Activated gamma-delta T cell (primary cell): Measurements from ENCODE around the gene OR2M2.

Source experiments
- DNase-seq: peaks from one replicate; lab custom pipeline; 2025; lab: John Stamatoyannopoulos, UW
- total RNA-seq, 2 donors: gene quantifications; one replicate each; lab custom pipeline; 2026; lab: John Stamatoyannopoulos, UW

Gene OR2M2, protein sequence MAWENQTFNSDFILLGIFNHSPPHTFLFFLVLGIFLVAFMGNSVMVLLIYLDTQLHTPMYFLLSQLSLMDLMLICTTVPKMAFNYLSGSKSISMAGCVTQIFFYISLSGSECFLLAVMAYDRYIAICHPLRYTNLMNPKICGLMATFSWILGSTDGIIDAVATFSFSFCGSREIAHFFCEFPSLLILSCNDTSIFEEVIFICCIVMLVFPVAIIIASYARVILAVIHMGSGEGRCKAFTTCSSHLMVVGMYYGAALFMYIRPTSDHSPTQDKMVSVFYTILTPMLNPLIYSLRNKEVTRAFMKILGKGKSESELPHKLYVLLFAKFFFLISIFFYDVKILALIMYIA
- 0 reads per million in 2 donors for total RNA-seq

DNA sequence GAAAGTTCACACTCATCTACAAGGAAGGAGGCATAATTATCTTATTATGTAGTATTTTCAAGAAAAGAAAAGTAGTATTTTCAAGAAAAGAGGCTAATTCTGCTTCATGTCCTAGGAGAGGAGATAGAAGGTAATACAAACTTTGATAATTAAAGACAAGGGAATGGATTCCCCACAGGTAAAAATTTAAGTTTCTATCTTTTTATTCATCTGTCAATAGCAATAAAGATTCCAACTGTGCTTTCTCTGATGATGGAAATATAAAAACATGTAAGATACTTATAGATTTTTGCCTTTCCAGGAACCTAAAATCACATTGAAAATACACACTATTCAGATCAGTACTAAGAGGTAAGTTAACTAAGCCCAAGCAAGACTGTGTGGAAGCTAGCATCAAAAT, at the start of gene OR2M2:
Gene OR2M2, plus strand, starts transcription at position 301 of the 400 bp plus-strand sequence. CDS start 5,165 bp downstream, outside the sequence.
- no peak for DNase-seq

DNA sequence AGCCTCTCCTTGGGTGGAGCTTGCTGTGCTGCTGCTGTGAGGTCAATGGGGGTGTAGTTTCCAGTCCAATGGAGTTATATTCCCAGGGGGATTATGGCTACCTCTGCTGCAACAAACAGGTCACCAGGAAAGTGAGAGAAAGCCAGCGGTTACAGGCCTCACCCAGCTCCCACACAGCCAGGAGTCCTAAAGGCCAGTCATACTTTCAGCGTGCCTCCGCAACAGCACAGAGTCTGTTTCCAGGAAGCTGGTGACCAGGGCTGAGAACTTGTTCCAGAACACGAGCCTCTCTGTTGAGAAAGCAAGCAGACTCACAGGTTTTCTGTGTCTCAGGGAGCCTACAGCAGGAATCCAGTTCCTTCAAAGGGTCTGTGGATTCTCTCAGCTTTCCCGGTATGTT, 47.0 kb upstream of the OR2M2 start:
- no peak for DNase-seq

- DNase-seq = no peak
These were observed 37.8 kb upstream of the OR2M2 start for GRCh38 chr1:248136811-248137210.

GRCh38 chr1:248140846-248141245, 33.8 kb upstream of the OR2M2 start:
- DNase-seq = no peak

- DNase-seq = no peak
These were observed 31.3 kb upstream of the OR2M2 start for GRCh38 chr1:248143311-248143710.

- DNase-seq = no peak
These were observed 30.0 kb upstream of the OR2M2 start, which contains the start of gene OR2M5 for GRCh38 chr1:248144513-248145198. TSS of gene OR2M5 (plus strand) at chr1:248145148. CDS start at chr1:248145148, 0 bp downstream.

DNA sequence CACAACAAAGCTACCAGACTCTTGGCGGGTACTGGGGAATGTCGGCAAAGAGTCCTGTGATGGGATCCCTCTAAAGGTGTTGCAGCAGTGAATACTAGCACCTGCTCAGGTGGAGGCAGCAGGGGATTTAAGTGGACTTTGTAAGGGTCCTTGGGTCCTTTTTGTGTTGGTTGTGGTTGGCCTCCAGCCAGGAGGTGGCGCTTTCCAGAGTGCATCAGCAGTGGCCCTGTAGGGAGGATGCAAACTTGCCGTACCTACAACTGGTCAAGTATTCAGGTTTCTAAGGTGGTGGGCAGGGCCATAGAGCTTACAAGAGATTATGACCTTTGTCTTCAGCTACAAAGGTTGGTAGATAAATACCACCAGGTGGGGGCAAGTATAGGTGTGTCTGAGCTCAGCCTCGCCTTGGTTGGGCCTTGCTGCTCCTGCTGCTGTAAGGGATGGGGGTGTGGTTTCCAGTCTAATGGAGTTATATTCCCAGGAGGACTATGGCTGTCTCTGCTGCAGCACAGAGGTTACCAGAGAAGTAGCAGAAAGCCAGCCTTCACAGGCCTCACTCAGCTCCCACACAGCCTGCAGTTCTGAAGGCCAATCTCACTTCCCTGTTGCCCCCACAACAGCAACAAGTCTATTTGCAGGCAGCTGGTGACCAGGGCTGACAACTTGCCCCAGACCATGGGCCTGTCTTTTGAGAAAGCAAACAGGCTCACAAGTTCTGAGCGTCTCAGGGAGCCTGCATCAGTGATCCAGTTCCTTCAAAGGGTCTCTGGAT, 22.4 kb upstream of the OR2M2 start:
- no peak for DNase-seq

- no peak for DNase-seq
These were observed 18.7 kb upstream of the OR2M2 start for GRCh38 chr1:248155927-248156326.

GRCh38 chr1:248158758-248159157, 15.9 kb upstream of the OR2M2 start:
- no peak for DNase-seq

GRCh38 chr1:248164031-248164430, 10.6 kb upstream of the OR2M2 start:
- no peak for DNase-seq

GRCh38 chr1:248165186-248165585, 9.4 kb upstream of the OR2M2 start:
- no peak for DNase-seq

- DNase-seq = no peak
These were observed 9.4 kb downstream of the OR2M2 start for GRCh38 chr1:248183996-248184395.

GRCh38 chr1:248187363-248187762, 12.7 kb downstream of the OR2M2 start:
- no peak for DNase-seq

- DNase-seq = no peak
These were observed 14.4 kb downstream of the OR2M2 start for GRCh38 chr1:248189026-248189425.

GRCh38 chr1:248194117-248194516, 19.5 kb downstream of the OR2M2 start:
- no peak for DNase-seq

DNA sequence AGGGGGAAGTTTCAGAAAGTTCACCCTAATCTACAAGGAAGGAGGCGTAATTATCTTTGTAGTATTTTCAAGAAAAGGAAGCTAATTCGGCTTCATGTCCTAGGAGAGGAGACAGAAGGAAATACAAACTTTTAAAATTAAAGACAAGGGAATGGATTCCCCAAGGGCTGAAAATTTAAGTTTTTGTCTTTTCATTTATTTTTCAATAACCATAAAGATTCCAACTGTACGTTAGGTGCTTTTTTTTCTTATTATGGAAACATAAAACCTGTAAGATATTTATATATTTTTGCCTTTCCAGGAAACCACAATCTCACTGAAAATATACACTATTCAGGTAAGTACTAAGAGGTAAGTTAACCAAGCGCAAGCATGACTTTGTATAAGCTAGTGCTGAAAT, 22.3 kb downstream of the OR2M2 start, which contains the start of gene OR2M3:
Gene OR2M3, plus strand, starts transcription at position 301 of the 400 bp plus-strand sequence. CDS start 5,803 bp downstream, outside the sequence.
- no peak for DNase-seq

- no peak for DNase-seq
These were observed 41.3 kb downstream of the OR2M2 start for GRCh38 chr1:248215880-248216279.

DNA sequence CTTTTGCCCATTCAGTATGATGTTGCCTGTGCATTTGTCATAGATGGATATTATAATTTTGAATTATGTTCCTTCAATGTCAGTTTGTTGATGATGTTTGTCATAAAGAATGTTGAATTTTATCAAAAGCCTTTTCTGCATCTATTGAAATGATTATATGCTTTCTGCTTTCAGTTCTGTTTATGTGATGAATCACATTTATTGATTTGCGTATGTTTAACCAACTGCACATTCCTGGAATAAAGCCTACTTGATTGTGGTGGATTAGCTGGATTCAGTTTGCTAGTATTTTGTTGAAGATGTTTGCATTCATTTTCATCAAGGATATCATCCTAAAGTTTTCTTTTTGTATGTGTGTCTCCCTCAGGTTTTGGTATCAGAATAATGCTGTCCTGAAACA, 50.9 kb downstream of the OR2M2 start:
- DNase-seq = no peak

DNA sequence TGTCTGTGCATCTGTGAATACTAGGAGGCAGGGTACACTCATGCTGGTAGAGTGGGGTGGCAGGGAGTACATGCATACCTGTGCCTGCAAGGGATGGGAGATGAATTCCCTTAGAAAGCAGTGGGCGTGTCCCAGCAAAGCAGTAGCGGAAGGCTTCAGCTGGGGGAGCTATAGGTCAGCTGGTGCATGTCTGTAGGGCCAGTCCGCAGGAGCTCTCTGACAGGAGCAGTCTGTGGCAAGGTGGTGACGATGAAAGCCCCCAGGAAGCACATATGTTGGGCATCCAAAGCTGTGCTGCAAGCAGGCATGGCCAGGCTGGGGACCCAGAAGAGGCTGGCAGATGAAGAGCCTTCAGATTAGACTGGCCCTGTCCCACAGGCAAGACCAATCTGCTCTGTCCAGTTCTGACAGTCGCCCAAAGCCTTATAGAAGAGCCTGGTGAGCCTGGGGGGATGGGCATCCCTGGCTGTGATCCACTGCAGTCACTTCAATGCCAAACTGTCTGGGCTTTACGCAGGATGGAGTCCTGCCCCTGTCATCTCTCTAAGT, 54.8 kb downstream of the OR2M2 start:
- no peak for DNase-seq
